GM10266 (cell line): ENCODE results near the gene FES.

Source experiments
- DNase-seq: peaks from one replicate; pipeline ENCODE4 v3.0.0; 2012; ENCODE audit errors: extremely low spot score
- CTCF ChIP-seq: IDR thresholded peaks from 2 replicates; pipeline ENCODE4 v1.5.1; 2012; ENCODE audit warnings: mild to moderate bottlenecking, low read depth; ENCODE audit not compliant: control insufficient read depth, insufficient read depth; ENCODE audit errors: missing control alignments

FES gene

GRCh38 chr15:90860942-90861675 is 23.2 kb upstream of the FES start:
- no peak for DNase-seq
- TF ChIP-seq CTCF = no peak

GRCh38 chr15:90862487-90862886 is 21.8 kb upstream of the FES start:
- TF ChIP-seq CTCF = no peak
- DNase-seq = no peak

GRCh38 chr15:90862964-90863778 is 21.1 kb upstream of the FES start:
- no peak for TF ChIP-seq CTCF
- DNase-seq = no peak

GRCh38 chr15:90863987-90864386 is 20.3 kb upstream of the FES start:
- TF ChIP-seq CTCF = no peak
- DNase-seq = no peak

GRCh38 chr15:90864507-90864906 is 19.8 kb upstream of the FES start:
- TF ChIP-seq CTCF = no peak
- no peak for DNase-seq

- no peak for DNase-seq
- TF ChIP-seq CTCF = no peak
Observed at GRCh38 chr15:90865702-90866101, 18.6 kb upstream of the FES start.
